HEK293 (cell line): ENCODE data around the gene CEP20.
A peak's percentile ranks its signal among the peaks of the same experiment; 100 is the strongest.

Experiments
- CTCF ChIA-PET: fragments of 350-600 bp; formaldehyde crosslinking; extraction: SDS; loops from one replicate; lab custom pipeline; 2021; ENCODE audit warnings: antibody characterized with exemption; lab: Yijun Ruan, JAX
- POLR2A ChIA-PET: fragments of 300-600 bp; formaldehyde crosslinking; extraction: SDS; loops from one replicate; lab custom pipeline; 2020; ENCODE audit warnings: antibody characterized with exemption, inconsistent platforms; lab: Yijun Ruan, JAX
- H3K27ac ChIP-seq: fragments of 200-500 bp; sonication (Bioruptor generic); 2 replicates; pipeline ENCODE4 v1.5.1; 2014; ENCODE audit warnings: low read depth, low read length, control low read depth, inconsistent platforms; ENCODE audit errors: extremely low read depth
- H3K36me3 ChIP-seq, 2 experiments: fragments of 200-500 bp in 1 of 2; sonication (Bioruptor generic) in 1 of 2; 1 replicate in 1 of 2; 2 replicates in 1 of 2; pipeline ENCODE4 v1.5.1; 2014 to 2017; ENCODE audit warnings: inconsistent platforms in 2 of 2, low read length in 2 of 2; ENCODE audit not compliant: control insufficient read depth in 2 of 2, insufficient read depth in 1 of 2
- H3K4me1 ChIP-seq: fragments of 200-500 bp; sonication (Bioruptor generic); 2 replicates; pipeline ENCODE4 v1.5.1; 2014; ENCODE audit warnings: mild to moderate bottlenecking, low read length, inconsistent platforms; ENCODE audit not compliant: control insufficient read depth, insufficient read depth
- H3K4me3 ChIP-seq: 2 replicates; pipeline ENCODE4 v1.5.1; 2011; ENCODE audit warnings: low read depth, mild to moderate bottlenecking, control low read depth, low read length, moderate library complexity
- H3K9me3 ChIP-seq: fragments of 200-500 bp; sonication (Bioruptor generic); 2 replicates; pipeline ENCODE4 v1.5.1; 2014; ENCODE audit warnings: low read depth, low read length, inconsistent platforms; ENCODE audit not compliant: control insufficient read depth, insufficient read depth
- ATF2 ChIP-seq: fragments of 450-650 bp; formaldehyde crosslinking; IDR thresholded peaks from 2 replicates; pipeline ENCODE4 v1.5.1; 2016; ENCODE audit warnings: missing biosample characterization, missing genetic modification characterization, low read depth
- FEZF1 ChIP-seq: fragments of 450-650 bp; formaldehyde crosslinking; IDR thresholded peaks from 2 replicates; pipeline ENCODE4 v1.5.1; 2016; ENCODE audit warnings: missing biosample characterization, missing genetic modification characterization
- KLF7 ChIP-seq: fragments of 450-650 bp; formaldehyde crosslinking; IDR thresholded peaks from 2 replicates; pipeline ENCODE4 v1.5.1; 2016; ENCODE audit warnings: missing biosample characterization, missing genetic modification characterization, borderline replicate concordance
- MZF1 ChIP-seq: fragments of 450-650 bp; formaldehyde crosslinking; IDR thresholded peaks from 2 replicates; pipeline ENCODE4 v1.5.1; 2017; ENCODE audit warnings: missing biosample characterization, missing genetic modification characterization, borderline replicate concordance
- OVOL3 ChIP-seq: fragments of 450-650 bp; formaldehyde crosslinking; IDR thresholded peaks from 2 replicates; pipeline ENCODE4 v1.5.1; 2016; ENCODE audit warnings: missing biosample characterization, missing genetic modification characterization
- SETDB1 ChIP-seq: IDR thresholded peaks from one replicate; pipeline ENCODE4 v1.6.1; 2017; ENCODE audit warnings: mild to moderate bottlenecking, low read length, moderate library complexity, mixed read lengths; ENCODE audit not compliant: insufficient read length
- TSHZ1 ChIP-seq: fragments of 450-650 bp; formaldehyde crosslinking; IDR thresholded peaks from 2 replicates; pipeline ENCODE4 v1.5.1; 2016; ENCODE audit warnings: missing biosample characterization, missing genetic modification characterization, borderline replicate concordance
- ZFP69B ChIP-seq: fragments of 450-650 bp; formaldehyde crosslinking; IDR thresholded peaks from 2 replicates; pipeline ENCODE4 v1.5.1; 2016; ENCODE audit warnings: missing biosample characterization, missing genetic modification characterization
- ZNF211 ChIP-seq: fragments of 450-650 bp; formaldehyde crosslinking; IDR thresholded peaks from 2 replicates; pipeline ENCODE4 v1.5.1; 2016; ENCODE audit warnings: low read depth, missing biosample characterization, missing genetic modification characterization
- ZNF248 ChIP-seq: fragments of 450-650 bp; formaldehyde crosslinking; IDR thresholded peaks from 2 replicates; pipeline ENCODE4 v1.5.1; 2017; ENCODE audit warnings: missing biosample characterization, missing genetic modification characterization
- ZNF302 ChIP-seq: fragments of 450-650 bp; formaldehyde crosslinking; IDR thresholded peaks from 2 replicates; pipeline ENCODE4 v1.5.1; 2016; ENCODE audit warnings: missing biosample characterization, missing genetic modification characterization, low read depth
- ZNF416 ChIP-seq: fragments of 450-650 bp; formaldehyde crosslinking; IDR thresholded peaks from 2 replicates; pipeline ENCODE4 v1.5.1; 2016; ENCODE audit warnings: missing biosample characterization, missing genetic modification characterization
- ZNF544 ChIP-seq: fragments of 450-650 bp; formaldehyde crosslinking; IDR thresholded peaks from 2 replicates; pipeline ENCODE4 v1.5.0; 2017; ENCODE audit warnings: missing biosample characterization, missing genetic modification characterization
- ZNF654 ChIP-seq: fragments of 450-650 bp; formaldehyde crosslinking; IDR thresholded peaks from 2 replicates; pipeline ENCODE4 v1.5.1; 2016; ENCODE audit warnings: low read depth, missing biosample characterization, missing genetic modification characterization
- ZNF830 ChIP-seq: fragments of 450-650 bp; IDR thresholded peaks from 2 replicates; pipeline ENCODE4 v1.5.0; 2018; ENCODE audit warnings: missing biosample characterization, missing genetic modification characterization, low read depth, mild to moderate bottlenecking, moderate library complexity

The CEP20 gene

GRCh38 chr16:15934991-15935390 is 46.6 kb upstream of the CEP20 start:
- ChIA-PET CTCF (interaction anchor here (0.5 kb wide), 1 partner anchor 19 kb away, joined by 3 read pairs; no protein-coding TSS in a partner anchor), POLR2A (no interaction called here)
- no peaks in the 10 kb centered on the region for H3K4me1 ChIP-seq
- H3K4me3 ChIP-seq: no peak overlapping the region
- H3K27ac ChIP-seq: no peak overlapping the region
- H3K9me3 ChIP-seq: no peaks in the 10 kb centered on the region
- H3K36me3 ChIP-seq: no peaks in the 10 kb centered on the region
- TF ChIP-seq SETDB1 (peak; percentile 16), ZFP69B (tag by site-specific recombination) (no peak)

GRCh38 chr16:15933781-15934180 is 45.4 kb upstream of the CEP20 start:
- Histone ChIP-seq H3K27ac (no peak overlapping the region), H3K4me3 (no peak overlapping the region), H3K9me3 (no peaks in the 10 kb centered on the region), H3K36me3 (no peaks in the 10 kb centered on the region), H3K4me1 (no peaks in the 10 kb centered on the region)
- ChIA-PET POLR2A (interaction anchor here (0.7 kb wide), 1 partner anchor 185 kb away, joined by 3 read pairs; no protein-coding TSS in a partner anchor), CTCF (no interaction called here)
- no peak for TF ChIP-seq ZNF416 (tag by site-specific recombination)
- TF ChIP-seq ZNF211 (tag by site-specific recombination): no peak
- TF ChIP-seq KLF7 (tag by site-specific recombination): no peak
- no peak for TF ChIP-seq ZNF302 (tag by site-specific recombination)
- no peak for TF ChIP-seq TSHZ1 (tag by site-specific recombination)

- CTCF ChIA-PET: no interaction called here
- POLR2A ChIA-PET: no interaction called here
Measured at GRCh38 chr16:15932939-15933338, 44.5 kb upstream of the CEP20 start.

More at GRCh38 chr16:15932939-15933338, 44.5 kb upstream of the CEP20 start:
- Histone ChIP-seq H3K9me3 (no peaks in the 10 kb centered on the region), H3K36me3 (no peaks in the 10 kb centered on the region), H3K4me1 (no peaks in the 10 kb centered on the region), H3K27ac (no peak overlapping the region), H3K4me3 (no peak overlapping the region)
- TF ChIP-seq ZNF248 (tag by site-specific recombination) (no peak), FEZF1 (no peak), ZNF654 (tag by site-specific recombination) (no peak), OVOL3 (tag by site-specific recombination) (no peak), ZNF544 (no peak), ZNF830 (tag by site-specific recombination) (no peak), ATF2 (tag by site-specific recombination) (no peak), MZF1 (no peak)
